Brain pericyte (primary cell): ENCODE measurements around the gene NDRG4.

Source experiments
- DNase-seq: peaks from one replicate; pipeline ENCODE4 v3.0.0-alpha.2; 2012; ENCODE audit warnings: low read depth, low spot score

NDRG4 gene

DNA sequence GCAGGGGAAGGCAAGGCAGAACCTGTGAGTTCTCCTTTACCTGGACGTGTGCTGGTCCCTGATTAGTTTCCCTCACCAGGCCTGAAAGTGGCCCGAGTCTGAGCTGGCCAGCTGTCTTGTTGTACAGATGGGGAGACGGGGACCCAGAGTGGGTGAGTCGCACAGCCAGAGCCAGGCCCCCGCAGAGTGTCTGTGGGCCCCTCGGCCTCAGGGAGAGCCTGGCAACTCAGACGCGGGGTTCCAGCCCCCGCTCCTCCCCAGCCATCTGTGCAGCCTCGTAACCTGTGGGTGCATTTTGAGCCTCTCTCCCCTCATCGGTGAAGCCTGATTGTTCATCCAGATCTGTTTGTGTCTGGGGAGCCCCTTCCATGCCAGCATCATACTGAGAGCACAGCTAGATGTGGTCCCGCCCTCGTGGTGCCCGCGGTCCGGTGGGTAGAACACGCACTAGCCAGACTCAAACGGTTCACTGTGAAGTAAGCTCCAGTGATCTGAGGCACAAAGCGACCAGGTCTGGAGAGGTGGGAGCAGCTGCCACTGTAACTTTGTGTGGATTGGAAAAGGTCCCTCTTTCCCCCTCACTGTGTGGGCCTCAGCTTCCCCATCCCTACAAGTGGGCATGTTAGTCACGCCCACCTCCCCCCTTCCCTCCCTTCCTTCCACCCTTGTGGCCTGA lies 6.0 kb upstream of the NDRG4 start:
- DNase-seq: no peak

DNA sequence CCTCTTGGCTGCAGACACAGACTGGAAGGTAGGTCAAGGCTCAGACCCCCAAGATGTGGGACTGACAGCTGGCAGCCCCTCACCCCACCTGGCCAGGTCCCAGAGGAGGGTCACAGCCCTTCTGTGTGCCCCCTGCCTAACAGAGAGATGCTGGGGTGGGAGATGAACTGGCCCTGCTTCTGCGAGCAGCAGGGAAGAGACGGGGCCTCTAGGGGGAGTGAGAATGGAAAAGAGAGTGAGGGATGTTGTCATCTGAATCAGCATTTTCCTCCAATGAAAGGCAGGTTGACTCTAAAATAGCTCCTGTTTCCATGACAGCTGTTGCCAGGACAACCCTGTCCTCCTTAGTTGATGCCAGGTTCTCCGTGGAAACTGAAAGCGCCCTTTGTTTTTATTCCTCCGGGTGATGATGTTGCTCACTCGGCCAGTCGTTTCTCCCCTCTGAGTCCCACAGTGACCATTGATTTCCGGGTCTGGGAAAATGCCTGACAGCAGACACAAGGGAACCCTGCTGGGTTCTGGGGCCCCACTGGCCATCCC lies 4.9 kb upstream of the NDRG4 start:
- DNase-seq: peak; percentile 87

DNA sequence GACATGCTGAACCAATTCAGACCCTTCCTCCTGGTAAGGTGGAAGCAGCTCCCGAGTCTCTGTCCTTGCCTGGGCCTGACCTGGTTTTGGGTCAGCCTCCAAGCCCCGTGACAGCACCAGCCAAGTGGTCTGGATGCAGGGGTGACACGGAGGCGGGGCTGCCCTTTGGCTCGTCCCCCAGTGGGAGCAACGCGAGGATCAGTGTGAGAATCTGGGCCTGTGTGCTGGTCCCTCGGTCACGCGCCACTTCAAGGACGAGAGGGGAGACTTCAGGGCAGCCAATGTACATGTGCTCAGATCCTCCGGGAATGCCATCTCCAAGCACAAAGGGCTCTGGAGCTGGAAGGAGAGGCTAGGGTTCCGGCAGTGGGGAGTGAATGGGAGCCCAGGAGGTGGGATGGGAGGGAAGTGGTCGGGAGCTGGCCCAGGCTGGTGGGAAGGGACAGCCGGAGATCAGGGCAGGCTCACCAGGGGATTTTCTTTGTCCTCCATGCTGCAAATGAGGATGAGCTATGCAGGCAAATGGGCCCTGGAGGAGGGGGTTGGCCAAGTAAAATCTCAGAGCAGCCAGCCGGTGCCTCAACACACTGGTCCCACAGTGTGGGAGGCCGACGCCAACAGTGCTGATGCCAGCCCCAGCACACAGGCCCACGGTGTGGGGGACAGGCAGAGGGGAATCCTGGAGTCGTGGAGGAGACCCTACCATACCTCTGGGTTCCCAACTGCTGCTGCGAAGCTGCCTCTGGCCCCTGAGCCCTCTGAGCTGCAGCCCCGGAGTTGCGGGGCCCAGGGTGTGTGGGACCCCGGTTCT lies 4.2 kb upstream of the NDRG4 start:
- DNase-seq: no peak

DNA sequence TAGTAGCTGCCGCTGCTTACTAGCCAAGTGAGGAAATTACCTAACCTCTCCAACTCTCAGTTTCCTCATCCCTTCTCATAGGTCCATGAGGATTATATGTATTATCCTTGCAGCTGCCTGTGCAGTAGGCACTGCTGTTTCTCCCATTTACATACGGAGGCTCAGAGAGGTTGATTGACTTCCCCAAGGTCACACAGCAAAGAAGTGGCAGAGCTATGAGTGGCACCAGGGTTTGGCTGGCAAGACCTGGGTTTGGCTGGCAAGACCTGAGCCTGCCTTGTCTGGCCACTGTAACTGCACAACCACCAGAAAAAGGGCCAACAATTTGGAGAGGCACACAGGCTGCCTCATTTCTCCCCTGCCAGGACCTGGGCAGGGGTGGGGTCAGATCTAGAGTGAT lies 2.5 kb upstream of the NDRG4 start:
- DNase-seq: no peak

DNA sequence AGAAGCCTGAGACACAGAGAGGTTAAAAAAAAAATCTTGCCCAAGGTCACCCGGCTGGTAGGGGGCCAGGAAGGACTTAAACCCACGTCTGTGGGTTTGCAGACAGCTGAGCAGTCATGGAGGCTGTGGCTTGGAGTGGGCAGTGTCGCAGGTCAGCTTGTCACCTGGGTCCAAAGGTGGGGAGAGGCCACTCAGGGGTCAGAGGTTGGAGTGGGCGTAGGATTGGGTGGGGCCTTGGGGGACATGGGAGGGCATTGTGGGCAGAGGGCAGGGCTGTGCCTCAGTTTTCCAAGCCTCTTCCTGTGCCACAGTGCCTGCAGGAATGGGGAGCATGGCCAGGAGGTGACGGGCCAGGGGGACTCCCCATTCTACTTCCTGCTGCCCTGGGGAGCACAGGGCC lies 2.0 kb upstream of the NDRG4 start:
- DNase-seq: no peak

DNA sequence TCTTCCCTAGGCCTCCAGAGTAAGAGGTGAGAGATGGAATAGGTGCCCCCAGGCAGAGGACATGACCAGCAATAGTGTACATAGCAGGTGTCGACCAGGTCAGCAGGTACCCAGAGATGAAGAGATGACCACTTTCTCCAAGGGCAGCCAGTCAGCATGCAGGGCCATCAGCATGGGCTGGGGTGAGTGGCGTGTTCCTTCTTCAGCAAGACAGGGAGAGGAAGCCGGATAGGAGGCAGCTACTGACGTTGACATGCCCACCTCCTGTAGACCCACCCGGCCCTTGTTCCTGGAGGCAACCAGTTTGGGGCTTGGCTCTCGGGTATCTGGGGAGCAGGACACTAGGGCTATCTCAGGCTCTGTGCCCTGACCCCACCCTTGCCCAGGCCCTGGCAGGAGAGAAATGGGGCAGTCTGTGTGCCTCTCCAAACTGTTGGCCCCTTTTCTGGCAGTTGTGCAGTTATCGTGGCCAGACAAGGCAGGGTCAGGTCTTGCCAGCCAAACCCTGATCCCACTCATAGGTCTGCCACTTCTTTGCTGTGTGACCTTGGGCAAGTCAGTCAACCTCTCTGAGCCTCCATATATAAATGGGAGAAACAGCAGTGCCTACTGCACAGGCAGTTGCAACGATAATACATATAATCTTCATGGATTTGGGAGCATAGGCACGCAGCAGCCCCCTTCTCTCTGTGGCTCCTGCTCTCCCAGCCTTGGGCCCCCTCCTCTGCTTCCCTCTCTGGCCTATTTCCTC lies 1.4 kb upstream of the NDRG4 start:
- DNase-seq: no peak

DNA sequence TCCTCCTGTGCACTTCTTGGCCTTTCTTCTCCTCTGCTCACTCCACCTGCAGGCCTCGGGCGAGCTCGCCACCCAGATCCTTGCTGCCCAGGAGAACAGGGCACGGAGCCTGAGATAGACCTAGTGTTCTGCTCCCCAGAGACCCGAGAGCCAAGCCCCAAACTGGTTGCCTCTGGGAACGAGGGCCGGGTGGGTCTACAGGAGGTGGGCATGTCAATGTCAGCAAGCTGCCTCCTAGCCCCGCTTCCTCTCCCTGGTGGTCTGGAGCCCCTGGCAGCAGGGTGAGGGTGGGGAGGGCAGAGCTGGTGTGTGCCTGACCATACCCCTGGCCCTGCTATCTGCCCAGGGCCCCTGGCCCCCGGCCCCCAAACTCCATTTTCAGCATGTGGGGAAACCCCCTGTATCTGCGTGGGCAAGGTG lies 841 bp upstream of the NDRG4 start:
- no peak for DNase-seq

DNA sequence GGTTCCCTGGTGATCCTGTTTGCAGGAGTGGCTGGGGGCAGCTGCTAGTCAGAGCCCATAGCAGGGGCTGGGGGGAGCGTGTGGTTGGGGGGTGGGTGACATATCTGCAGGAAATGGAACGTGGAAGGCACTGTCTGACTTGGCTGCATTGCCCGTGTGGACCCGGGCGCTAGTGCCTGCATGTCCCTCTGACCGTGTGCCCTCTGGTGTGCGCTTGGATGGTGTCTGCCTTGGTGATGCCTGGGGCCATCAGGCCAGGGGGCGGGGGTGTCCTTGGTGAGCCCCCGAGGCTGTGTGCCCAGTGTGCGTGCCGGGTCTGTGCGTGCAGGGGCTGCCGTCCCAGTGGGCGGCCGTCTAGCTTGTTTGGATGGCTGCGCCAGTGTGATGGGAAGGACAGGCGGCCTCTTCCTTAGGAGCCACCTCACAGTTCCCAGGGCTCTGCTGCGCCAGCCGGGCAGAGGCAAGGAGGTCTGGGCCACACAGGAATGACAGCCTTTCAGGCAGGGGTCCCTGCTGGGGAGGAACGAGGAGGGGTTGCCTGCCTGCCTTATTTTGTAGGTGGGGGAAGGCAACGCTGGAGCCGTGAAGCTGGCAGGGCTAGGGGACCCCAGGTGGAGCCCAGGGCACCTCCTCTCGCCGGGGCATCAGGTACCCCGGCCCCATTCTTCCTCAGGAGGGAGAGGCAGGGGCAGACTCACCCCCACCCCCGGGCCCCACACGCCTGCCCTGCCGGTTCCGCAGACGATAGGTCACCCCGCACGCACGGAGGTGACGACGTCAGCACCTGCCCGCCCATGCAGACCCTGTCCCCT lies 693 bp downstream of the NDRG4 start:
- no peak for DNase-seq

DNA sequence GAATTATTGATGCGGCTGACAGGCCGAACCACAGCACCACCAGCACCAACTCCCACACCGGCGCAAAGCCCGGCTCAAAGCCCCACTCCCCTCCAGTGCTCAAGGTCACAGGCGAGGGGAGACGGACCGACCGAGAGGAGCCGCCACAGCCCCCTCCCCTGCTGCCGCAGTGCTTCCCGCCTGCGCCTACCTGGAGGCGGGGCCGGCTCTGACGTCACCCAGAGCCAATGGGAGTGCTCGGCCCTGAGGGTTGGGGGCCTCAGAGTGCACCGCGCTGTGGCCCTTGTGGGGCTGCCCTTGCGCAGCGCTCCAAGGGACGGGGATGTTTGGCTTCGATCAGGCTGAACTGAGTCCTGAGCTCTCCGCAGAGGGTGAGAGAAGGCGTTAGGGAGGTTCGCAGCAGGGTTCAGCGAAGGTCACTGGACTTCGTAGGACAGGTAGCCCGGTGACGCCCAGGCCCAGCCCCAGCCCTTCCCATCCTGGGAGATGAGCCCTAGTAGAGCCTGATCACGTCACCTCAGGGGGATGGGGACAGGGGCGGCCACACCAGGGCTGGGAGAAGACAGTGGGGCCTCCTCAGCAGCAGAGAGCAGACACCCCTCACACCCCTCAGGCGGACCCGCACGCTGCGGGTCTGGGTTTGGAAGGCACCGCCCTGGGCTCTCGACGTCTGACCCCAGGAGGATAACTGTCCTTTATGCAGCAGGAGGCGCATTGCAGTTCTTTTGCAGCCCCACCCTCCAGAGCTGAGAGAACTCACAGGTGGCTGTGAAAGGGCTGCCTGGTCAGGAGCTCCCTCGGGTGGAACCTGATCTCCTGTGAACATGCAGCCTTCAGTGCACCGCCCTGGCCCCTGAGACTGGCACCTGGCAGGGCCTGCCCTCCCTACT lies 1.5 kb downstream of the NDRG4 start:
- DNase-seq: no peak

DNA sequence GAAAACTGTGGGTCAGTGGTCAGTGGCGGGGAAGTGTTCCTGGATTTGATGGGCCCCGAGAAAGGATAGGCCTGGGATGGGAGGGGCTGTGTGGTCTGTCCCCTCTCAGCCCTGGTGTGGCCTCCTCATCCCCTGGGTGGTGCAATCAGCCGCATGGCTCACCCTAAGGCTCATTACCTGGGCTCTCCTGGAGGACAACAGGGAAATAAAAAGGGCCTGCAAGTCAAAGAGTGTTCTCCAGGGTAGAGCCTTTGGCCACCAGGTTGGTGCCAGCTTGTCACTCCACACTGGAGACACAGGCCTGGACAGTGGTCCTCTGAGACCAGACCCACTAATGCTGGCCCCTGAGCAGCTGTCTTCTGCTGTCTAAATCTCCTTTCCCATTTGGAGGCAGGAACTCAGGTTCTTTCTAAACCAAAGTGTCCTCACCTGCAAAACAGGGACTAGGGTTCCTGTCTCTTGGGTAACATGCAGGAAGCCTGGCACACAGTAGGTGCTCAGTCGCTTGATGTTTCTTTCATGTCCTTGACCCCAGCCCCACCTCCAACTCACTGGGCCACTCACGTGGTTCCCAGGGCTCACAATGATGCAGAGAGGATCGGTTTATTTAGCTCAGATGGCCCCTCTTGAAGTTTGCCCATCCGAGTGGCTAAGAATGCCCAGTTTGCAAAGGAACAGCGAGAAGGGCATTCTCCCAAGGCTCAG lies 2.4 kb downstream of the NDRG4 start:
- DNase-seq: no peak

DNA sequence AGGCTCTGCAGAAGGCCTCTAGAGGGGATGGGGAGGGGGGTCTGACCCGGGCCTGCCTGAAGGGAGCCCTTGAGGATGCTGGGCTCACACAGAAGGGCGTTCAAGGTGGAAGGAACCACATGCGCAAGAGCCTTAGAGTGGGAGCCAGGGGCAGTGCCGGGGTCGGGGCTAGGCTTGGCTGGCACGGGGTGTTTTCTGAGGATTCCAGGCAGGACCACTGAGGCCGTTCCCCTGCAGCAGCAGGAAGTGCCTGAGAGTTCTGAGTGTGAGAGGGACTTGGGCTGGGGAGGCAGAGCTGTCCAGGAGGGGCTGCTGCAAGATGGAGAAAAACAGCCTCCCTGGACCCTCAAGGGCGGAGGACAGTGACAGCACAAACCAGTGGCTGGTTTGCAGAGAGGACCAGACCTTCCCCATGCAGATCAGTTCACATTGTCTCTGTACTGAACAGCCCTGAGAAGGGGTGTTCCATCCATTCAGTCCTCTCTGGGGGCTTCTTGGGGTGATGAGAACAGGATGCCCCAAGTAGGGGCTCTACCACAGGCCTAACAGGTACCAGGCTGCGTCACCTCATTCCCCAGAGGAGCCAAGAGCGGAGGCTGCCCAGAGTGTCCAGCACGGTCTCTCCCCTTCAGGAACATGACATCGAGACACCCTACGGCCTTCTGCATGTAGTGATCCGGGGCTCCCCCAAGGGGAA lies 3.4 kb downstream of the NDRG4 start:
- DNase-seq: no peak

DNA sequence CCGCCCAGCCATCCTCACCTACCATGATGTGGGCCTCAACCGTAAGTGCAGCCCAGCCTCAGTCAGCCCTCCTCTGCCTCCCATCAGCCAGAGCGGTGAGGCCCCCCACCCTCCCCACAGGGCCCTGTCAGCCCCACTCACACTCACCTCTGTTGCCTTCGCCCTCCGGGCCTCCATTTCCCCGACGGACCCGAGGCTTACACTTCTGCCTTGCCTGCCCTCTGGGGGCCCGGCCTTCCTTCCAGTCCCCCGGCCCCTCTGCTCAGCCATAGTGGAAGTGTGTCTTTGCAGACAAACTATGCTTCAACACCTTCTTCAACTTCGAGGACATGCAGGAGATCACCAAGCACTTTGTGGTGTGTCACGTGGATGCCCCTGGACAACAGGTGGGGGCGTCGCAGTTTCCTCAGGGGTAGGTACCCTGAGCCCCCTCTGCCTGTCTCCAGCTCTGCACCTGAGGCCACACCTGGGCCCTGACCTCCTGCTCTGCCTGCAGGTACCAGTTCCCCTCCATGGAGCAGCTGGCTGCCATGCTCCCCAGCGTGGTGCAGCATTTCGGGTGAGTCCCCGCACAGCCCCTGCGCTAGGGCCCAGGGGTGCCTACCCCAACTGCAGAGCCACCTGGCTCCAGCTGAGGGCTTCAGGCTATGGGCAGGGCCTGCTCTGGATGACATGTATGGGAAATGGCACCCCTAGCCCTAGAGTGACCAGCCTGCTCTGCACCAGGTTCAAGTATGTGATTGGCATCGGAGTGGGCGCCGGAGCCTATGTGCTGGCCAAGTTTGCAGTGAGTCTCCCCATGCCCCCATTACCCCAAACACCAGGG lies 4.1 kb downstream of the NDRG4 start:
- DNase-seq: no peak

DNA sequence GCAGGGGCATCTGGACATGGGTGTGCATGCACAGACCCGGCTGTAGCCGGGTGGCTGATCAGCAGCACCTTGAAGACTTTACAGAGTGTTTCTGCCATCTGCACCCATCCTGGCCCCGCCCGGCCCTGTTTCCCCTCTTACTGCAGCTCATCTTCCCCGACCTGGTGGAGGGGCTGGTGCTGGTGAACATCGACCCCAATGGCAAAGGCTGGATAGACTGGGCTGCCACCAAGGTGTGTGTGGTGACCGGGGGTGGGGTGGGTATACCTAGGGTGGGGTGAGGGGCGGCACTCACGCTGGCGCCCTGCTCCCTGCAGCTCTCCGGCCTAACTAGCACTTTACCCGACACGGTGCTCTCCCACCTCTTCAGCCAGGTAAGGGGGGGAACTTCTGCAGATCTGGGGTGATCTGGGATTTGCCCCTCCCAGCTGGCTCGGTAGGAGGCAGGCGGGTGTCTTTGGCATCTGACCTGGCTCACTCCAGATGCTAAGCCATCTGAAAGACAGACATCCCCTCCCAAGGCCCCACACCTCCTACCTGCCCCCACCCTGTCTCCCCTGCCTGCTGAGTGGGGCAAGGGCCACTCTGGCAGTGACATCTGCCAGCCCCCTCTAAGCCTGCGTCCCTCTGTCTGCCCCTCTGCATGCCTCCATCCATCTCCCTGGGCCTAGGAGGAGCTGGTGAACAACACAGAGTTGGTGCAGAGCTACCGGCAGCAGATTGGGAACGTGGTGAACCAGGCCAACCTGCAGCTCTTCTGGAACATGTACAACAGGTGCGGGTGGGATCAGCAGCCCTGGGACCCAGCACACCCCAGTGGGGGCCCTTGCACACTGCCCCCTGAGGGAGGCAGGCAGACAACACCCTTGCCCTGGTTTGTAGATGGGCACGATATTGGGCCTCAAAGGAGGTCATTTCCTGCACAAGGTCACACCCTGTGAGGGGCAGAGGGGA lies 6.6 kb downstream of the NDRG4 start:
- DNase-seq: no peak

DNA sequence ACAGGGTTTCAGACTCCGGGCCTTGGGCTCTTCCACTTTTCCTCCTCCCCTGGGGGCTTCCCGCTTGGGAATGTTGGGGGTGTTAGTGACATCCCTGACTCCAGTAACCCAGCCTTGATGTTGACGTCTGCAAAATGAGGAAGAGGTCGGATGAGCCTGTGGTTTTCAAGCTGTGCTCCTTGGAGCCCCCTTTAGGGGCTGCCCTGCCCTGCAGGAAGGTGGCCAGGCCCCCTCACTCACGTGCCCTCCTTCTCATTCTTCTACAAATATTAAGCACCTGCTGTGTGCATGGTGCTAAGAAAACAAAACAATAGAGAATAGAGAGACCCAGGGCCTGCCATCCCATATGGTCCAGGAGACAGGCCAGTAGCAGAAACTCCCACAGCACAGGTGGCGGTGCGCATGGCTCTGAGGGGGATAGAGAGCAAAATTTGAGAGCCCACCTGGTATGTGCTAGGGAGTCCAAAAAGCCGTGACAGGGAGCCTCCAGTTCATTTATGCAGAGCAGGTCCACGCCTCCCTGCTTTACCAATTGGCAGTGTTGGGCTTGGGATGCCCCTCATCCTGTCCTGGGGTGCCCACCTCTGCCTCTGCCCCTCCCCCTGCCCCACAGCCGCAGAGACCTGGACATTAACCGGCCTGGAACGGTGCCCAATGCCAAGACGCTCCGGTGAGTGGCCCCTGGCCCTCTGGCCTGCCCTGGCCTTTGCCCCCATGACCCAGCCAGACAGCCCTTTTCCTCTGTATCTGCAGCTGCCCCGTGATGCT lies 7.4 kb downstream of the NDRG4 start:
- no peak for DNase-seq

DNA sequence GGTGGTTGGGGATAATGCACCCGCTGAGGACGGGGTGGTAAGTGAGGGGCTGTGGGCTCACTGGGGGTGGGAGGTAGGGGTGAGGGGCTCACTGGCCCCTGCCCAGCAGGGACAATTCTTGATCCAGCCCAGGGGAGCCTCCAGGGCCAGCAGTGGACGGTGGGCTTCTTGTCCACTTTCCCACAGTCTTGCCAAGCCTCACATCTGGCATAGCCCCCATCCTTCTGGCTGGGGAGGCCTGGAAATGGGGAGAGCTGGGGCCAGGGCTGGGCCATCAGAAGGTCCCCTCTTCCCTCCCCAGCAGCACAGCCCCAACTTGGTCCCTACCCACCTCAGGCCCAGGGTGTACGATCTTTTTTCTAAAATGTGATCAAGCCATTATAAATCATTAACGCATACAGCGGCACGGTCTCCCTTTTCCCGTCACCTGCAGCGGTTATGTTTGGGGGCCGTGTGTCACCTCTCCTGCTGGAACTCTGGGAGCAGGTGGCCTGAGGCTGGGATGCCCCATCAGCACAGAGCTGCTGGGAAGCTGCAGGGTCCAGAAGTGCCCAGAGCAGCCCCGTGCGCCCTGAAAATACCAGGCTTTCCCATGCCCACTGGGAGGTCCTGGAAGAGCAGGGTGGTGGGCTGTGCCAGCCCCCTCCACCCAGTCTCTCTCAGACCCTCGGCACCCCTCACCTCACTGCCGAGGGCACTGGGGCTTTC lies 8.2 kb downstream of the NDRG4 start:
- DNase-seq: no peak
